Activated T-cell treated with anti-CD3 and anti-CD28 coated beads, Interleukin-2, amount 50 U/mL, for 1 hour (primary cell): Measurements from ENCODE around the gene SNX8.
"Not testable (repeated sequence)": the region's sequence is repeated elsewhere in the genome, so short reads cannot be mapped to it uniquely, and the experiment has no call there.

ENCODE experiments used
- DNase-seq: peaks from one replicate; pipeline ENCODE4 v3.0.0-alpha.2; 2020

Gene SNX8

DNA sequence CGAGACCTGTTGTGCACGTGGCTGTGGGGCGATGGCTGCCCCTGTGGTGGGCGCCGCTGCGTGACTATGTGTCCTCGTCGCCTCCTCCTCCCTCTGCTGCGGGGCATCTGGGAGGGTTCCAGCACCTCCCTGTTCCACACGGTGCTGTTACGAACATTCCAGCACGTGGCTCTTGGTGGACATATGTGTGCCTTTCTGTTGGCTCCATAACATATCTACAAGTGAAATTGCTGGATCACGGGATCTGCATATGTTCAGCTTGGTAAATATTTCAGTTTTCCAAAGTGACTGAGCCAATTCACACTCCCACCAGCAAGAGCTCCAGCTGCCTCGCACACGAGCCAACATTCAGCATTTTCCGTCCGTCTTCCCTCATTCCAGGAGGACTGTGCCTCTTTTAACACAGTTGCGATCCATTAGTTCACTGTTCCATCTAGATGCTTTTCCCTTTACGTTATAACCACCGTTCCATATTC is 25.1 kb downstream of the SNX8 start:
- no peak for DNase-seq

DNA sequence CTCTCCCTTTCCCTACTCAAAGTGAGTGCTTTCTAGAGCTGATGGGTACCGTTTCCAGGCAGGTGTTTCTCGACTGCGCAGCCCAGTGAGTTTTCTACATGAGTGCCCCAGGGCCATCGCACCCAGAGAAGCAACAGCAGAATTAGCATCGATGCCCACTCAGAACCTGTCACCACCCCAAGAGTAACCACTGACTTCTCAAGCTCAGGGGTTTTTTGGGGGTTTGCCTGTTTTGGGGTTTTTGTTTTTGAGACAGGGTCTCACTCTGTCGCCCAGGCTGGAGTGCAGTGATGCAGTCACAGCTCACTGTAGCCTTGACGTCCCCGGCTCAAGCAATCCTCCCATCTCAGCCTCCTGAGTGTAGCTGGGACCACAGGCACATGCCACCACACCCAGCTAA is 25.7 kb downstream of the SNX8 start:
- DNase-seq: no peak

GRCh38 chr7:2287745-2288144 is 26.5 kb downstream of the SNX8 start:
- DNase-seq: no peak

DNA sequence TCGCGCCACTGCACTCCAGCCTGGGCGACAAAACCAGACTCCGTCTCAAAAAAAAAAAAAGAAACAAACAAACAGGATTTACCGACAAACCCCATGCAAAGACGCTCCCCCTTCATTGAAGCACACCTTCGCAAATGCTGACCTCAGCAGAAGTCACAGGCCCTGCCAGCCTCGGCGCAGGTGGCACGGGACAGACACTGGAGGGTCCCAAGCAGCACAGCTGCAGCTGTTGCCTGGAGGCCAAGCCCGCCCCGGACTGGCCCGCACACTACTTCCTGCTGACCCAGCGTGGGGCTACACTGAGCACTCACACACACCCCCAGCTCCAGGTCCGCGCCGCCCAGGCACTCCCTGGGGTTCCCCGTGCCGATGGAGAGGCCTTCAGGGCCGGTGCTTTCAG is 31.2 kb downstream of the SNX8 start:
- DNase-seq: no peak

DNA sequence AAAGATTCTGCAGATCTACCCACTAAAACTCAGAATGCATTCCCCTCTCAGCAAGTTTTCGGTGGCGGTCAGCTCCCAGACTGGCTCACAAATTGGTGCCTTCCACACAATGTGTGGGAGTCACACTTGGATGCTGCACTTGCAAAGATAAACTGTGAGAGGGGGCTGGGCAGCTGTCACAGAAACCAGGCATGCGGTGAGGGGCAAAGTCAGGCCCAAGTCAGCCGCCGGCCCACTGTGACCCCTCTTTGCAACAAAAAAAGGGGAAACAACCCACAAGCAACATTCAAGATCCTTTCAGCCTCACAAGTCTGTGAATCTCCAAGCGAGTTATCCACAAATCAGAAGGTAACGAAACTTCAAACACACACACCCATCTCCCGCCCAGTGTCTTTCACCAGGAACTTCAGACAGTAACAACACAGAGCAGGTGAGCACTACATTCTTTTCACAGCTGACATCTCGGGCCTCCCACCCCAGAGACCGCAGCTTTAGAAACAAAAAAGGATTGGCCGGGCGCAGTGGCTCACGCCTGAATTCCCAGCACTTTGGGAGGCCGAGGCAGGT is 32.0 kb downstream of the SNX8 start:
- no peak for DNase-seq

DNA sequence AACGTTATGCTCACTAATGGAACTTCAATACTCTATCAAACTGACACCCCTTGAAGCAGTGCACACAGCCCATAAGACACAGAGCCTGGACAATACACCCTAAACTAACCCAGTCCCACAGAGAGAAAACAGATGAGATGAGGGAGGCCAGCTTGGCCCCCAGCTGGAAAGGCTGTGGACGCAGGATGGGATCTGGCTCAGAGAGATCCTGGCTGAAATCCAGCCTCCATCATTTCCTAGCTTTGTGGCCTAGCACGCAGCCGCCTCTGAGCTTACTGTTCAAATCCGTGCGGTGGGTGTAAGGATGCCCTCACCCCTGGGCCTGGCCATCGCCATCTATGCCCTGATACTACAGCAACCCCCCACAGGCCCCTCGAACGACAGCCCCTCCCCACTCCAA is 32.7 kb downstream of the SNX8 start:
- DNase-seq: no peak

DNA sequence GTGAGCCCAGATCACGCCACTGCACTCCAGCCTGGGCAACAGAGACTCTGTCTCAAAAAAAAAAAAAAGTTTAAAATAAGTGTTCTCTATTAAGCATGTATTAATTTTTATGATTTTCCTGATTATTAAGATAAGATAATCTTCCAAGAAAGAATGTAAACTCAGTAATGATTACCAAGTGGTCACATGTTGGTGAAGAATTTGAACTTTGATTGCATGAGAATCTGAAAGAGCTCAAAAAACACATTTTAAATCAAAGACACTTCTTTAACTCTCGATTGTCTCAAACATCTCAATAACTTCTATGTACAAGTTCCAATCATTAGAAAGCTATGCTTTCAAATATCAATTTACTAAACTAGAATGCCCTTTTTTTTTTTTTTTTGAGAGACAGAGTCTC is 33.8 kb downstream of the SNX8 start:
- no peak for DNase-seq

- no peak for DNase-seq
Observed at GRCh38 chr7:2279896-2280295, 34.3 kb downstream of the SNX8 start.

DNA sequence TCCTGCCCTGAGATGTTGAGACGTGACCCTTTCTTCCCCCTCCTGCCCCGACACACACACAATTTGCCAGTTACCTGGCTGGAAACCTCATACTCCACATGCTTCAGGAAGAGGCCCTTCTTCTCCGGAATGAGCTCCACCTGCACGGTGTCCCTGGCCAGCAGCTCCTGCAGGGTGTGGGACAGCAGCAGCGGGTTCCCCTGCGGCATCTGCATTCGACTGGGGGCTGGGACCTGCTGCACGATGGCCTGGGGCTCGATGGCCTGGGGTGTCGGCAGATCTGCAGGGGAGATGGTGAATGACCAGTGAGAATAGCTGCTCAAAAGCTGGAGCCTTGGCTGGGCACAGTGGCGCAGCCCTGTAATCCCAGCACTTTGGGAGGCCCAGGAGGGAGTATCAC is 36.2 kb downstream of the SNX8 start:
- no peak for DNase-seq

- DNase-seq: no peak
Observed at GRCh38 chr7:2276107-2276506, 38.1 kb downstream of the SNX8 start.

GRCh38 chr7:2275101-2275500 is 39.1 kb downstream of the SNX8 start:
- DNase-seq: no peak

- DNase-seq: no peak
Observed at GRCh38 chr7:2274666-2275065, 39.6 kb downstream of the SNX8 start.

DNA sequence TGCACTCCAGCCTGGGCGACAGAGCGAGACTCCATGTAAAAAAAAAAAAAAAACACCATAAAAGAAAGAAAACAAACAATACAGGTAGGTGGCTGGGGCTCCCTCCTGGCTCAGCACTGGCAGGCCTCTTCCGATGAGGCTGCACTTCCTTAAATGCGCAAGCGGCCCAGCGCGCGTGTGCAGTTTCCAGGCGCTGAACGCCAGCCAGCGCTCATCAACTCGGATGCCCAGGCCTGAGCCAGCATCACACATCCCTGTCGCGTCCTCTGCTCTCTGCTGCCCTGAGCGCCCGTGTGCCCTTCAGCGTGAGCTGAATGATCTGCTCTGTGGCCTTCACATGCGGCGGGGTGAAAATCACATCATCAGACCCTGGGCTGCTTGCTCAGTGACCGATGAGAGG is 40.4 kb downstream of the SNX8 start:
- DNase-seq: no peak

DNA sequence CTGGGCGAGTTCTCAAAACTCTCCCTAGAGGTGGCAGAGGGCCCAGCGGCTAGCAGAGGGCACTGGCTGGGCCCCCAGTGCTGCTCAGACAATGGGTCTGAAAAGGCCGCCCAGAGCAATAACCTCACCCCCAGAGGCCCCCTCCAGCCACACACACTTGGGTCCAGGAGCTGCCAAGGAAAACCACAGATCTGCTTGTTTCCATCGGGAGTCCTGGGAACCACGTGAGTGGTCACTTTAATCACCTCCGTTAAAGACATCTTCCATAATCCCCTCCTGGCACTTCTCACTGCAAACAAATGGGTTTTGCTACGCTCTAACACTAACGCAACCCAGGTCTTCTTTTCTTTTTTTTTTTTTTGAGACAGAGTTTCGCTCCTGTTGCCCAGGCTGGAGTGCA is 42.2 kb downstream of the SNX8 start:
- no peak for DNase-seq

GRCh38 chr7:2271273-2272026 is 42.8 kb downstream of the SNX8 start:
- DNase-seq: no peak

DNA sequence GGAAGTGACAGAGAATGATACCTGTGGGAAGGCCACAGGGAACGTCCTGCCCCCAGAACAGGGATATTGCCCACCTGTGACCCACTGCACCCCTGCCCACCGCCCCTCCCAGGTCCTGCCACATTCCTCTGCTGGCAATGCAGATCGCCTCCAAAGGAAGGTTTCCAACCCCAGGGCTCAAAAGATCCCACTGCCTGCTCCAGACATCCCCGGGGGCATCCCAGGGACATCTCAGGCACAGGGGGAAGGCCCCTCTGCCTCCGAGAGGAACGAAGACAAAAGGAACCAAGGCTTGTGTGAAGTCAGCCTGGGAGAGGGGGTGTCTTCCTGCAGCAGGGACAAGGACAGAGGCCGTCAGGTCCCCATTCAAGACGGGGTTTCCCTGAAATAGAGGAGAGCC is 43.7 kb downstream of the SNX8 start:
- no peak for DNase-seq

DNA sequence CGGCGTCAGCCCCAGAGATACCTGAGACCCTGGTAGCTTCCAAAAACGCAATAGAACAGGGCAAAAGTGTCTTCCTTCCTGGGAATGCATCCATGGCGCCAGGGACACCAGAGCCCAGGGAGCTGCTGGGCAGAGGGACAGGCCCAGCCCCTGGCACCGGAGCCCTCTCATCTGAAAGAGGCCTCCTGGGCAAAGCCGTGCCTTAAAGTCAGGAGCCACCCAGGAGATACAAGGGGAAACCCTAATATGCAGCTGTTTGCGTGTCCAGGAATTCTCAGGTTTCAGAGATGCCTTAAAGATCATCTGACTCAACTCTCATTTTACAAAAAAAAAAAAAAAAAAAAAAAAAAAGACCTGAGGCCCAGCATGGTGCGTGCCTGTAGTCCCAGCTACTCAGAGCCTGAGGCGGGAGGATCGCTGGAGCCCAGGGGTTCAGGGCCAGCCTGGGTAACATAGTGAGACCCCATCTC is 44.2 kb downstream of the SNX8 start:
- no peak for DNase-seq

DNA sequence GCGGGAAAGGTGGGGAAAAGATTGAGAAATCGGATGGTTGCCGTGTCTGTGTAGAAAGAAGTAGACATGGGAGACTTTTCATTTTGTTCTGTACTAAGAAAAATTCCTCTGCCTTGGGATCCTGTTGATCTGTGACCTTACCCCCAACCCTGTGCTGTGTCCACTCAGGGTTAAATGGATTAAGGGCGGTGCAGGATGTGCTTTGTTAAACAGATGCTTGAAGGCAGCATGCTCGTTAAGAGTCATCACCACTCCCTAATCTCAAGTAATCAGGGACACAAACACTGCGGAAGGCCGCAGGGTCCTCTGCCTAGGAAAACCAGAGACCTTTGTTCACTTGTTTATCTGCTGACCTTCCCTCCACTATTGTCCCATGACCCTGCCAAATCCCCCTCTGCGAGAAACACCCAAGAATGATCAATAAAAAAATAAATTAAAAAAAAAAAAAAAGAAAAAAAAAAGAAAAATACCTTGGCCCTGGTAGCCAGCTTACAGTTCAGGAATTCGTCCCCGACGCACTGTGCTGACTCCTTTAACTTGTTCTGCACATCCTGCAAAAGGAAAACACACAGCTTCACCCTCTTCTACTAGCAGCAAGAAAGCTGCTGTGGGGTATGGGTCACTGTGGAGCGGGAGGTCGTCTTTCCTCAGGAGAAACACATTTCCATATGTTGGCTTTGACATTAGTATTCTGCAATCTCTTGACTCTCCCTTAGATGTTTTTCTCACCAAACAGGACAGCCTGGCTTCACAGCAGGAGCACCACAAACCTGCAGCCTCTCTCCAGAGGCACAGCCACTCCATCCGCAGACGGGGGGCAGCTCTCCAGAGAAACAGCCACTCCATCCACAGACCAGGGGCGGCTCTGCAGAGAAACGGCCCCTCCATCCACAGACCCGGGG is 44.9 kb downstream of the SNX8 start:
- not testable (repeated sequence) for DNase-seq

DNA sequence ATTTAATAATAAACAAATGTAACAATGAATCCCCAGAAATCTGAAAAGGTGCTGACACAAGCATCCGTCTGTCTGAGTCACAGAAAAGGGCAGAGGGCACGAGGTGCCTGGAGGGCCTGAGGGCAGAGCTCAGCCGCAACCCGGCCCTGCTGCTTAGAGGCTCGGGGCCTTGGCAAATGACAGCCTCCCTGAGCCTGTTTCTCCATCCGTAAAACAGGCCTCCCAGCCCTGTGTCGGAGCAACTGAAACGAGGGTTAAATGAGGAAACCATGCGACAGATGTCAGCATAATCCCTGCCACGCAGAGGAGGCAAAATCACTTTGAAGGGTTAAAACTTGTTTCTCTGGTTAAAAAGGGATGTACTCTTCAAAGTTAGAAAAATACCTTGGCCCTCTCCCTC is 47.3 kb downstream of the SNX8 start:
- DNase-seq: no peak

DNA sequence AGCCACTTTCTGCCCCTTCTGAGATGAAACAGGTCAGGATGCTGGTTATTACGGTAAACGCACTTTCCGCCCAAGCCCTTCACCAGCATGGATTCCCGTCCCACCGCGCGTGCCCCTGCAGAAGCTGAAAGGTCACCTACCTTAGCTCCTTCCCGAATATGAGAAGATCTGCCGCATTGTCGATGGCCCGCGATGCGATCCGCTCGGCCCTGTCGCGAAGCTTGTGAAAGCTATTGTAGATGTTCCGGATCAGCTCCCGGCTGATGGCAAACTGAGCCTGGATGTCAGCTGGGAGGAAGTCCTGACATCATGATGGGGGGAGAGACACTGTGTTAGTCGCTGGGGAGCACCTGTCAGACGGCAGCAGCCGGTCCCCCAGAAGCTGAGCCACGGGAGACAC is 50.1 kb downstream of the SNX8 start:
- DNase-seq: no peak

GRCh38 chr7:2263176-2263575 is 51.1 kb downstream of the SNX8 start:
- no peak for DNase-seq

GRCh38 chr7:2261611-2262010 is 52.6 kb downstream of the SNX8 start:
- peak; percentile 39 for DNase-seq

DNA sequence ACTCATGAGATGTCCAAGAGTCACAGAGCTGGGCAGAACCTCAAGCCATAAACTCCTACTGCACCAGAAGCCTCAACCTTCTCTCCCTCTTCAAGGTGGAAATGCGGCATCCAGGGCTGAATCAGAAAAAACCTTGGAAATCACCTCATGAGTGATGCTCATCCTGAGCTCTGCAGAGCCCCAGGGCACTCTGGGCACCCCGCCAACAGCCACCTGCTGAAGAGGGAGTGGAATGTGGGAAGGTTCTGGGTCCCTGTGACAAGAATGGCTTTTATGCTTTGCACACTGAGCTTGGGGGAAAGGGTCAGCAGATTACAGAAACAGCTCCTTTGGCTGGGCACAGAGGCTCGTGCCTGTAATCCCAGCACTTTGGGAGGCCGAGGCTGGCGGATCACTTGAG is 53.4 kb downstream of the SNX8 start:
- DNase-seq: no peak

DNA sequence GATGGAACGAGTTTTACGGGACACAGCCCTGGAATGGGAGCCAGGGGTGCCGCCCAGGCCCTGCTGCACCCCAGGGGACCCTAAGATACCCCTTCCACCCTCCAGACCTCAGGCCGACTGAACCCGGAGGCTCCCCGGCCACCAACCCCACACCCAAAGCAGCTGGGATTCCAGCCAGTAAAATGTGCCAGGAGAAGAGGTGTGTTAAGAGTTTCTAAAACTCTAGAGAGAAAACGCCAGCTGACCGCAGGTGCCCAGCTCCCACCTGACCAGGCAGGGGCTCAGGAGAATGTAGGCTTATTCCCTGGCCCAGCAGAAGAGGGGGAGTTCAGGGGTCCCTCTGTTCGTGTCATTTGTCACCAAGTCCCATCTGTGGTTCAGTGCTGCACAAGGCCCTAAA is 54.8 kb downstream of the SNX8 start:
- no peak for DNase-seq
